Measurements from ENCODE around the gene MEIS1. TPM values are rescaled to one million over a fixed set of nuclear protein-coding genes. Genes with fewer than 3 reads are reported as not detected.

Gene MEIS1
- total RNA-seq, 1 experiment from 2014 or later = 0.28 TPM

GRCh38 chr2:66570471-66570870 lies 135.5 kb downstream of the MEIS1 start:
- H3K4me3 ChIP-seq (ENCODE audit: insufficient read depth, low read depth, low read length) = no peak overlapping the region
- DNase-seq = no peak
- no peaks in the 10 kb centered on the region for H3K36me3 ChIP-seq (replicated peaks; ENCODE audit: control insufficient read depth, insufficient read depth, low read length)
- H3K27me3 ChIP-seq (ENCODE audit: control insufficient read depth, insufficient read depth, low read length) = peaks cover 1% of the 10 kb centered on the region

- no peak overlapping the region for H3K4me3 ChIP-seq (ENCODE audit: insufficient read depth, low read depth, low read length)
- H3K27me3 ChIP-seq (ENCODE audit: control insufficient read depth, insufficient read depth, low read length) = peaks cover 16% of the 10 kb centered on the region
- DNase-seq = no peak
- H3K36me3 ChIP-seq (replicated peaks; ENCODE audit: control insufficient read depth, insufficient read depth, low read length) = no peaks in the 10 kb centered on the region
Observed at GRCh38 chr2:66571918-66572317, 137.0 kb downstream of the MEIS1 start.

GRCh38 chr2:66572391-66572790 lies 137.5 kb downstream of the MEIS1 start:
- no peak for DNase-seq
- Histone ChIP-seq H3K36me3 (replicated peaks; ENCODE audit: control insufficient read depth, insufficient read depth, low read length) (no peaks in the 10 kb centered on the region), H3K4me3 (ENCODE audit: insufficient read depth, low read depth, low read length) (no peak overlapping the region), H3K27me3 (ENCODE audit: control insufficient read depth, insufficient read depth, low read length) (peaks cover 20% of the 10 kb centered on the region)

GRCh38 chr2:66573416-66573815 lies 138.5 kb downstream of the MEIS1 start:
- peaks cover 31% of the 10 kb centered on the region for H3K27me3 ChIP-seq (ENCODE audit: control insufficient read depth, insufficient read depth, low read length)
- DNase-seq = peak; percentile 54
- H3K4me3 ChIP-seq (ENCODE audit: insufficient read depth, low read depth, low read length) = no peak overlapping the region
- no peaks in the 10 kb centered on the region for H3K36me3 ChIP-seq (replicated peaks; ENCODE audit: control insufficient read depth, insufficient read depth, low read length)

GRCh38 chr2:66573821-66574233 lies 138.9 kb downstream of the MEIS1 start:
- peak overlapping the region; percentile 42 for H3K4me3 ChIP-seq (ENCODE audit: insufficient read depth, low read depth, low read length)

GRCh38 chr2:66574701-66575624 lies 140.0 kb downstream of the MEIS1 start:
- peak overlapping the region; percentile 47 for H3K4me3 ChIP-seq (ENCODE audit: insufficient read depth, low read depth, low read length)
- no peaks in the 10 kb centered on the region for H3K36me3 ChIP-seq (replicated peaks; ENCODE audit: control insufficient read depth, insufficient read depth, low read length)
- H3K27me3 ChIP-seq (ENCODE audit: control insufficient read depth, insufficient read depth, low read length) = peaks cover 46% of the 10 kb centered on the region
- DNase-seq = peak; percentile 89

More at GRCh38 chr2:66573821-66574233, 138.9 kb downstream of the MEIS1 start:
- H3K36me3 ChIP-seq (replicated peaks; ENCODE audit: control insufficient read depth, insufficient read depth, low read length) = no peaks in the 10 kb centered on the region
- H3K27me3 ChIP-seq (ENCODE audit: control insufficient read depth, insufficient read depth, low read length) = peaks cover 35% of the 10 kb centered on the region
- DNase-seq = peak; percentile 52

- peak; percentile 79 for DNase-seq
- Histone ChIP-seq H3K27me3 (ENCODE audit: control insufficient read depth, insufficient read depth, low read length) (peaks cover 54% of the 10 kb centered on the region), H3K4me3 (ENCODE audit: insufficient read depth, low read depth, low read length) (peak overlapping the region; percentile 47), H3K36me3 (replicated peaks; ENCODE audit: control insufficient read depth, insufficient read depth, low read length) (no peaks in the 10 kb centered on the region)
Observed at GRCh38 chr2:66575625-66576310, 140.8 kb downstream of the MEIS1 start.

GRCh38 chr2:66576311-66576560 lies 141.3 kb downstream of the MEIS1 start:
- peak overlapping the region; percentile 47 for H3K4me3 ChIP-seq (ENCODE audit: insufficient read depth, low read depth, low read length)
- no peak for DNase-seq
- peaks cover 59% of the 10 kb centered on the region for H3K27me3 ChIP-seq (ENCODE audit: control insufficient read depth, insufficient read depth, low read length)
- H3K36me3 ChIP-seq (replicated peaks; ENCODE audit: control insufficient read depth, insufficient read depth, low read length) = no peaks in the 10 kb centered on the region

GRCh38 chr2:66576561-66577320 lies 141.8 kb downstream of the MEIS1 start:
- Histone ChIP-seq H3K36me3 (replicated peaks; ENCODE audit: control insufficient read depth, insufficient read depth, low read length) (no peaks in the 10 kb centered on the region), H3K4me3 (ENCODE audit: insufficient read depth, low read depth, low read length) (peak overlapping the region; percentile 28), H3K27me3 (ENCODE audit: control insufficient read depth, insufficient read depth, low read length) (peaks cover 64% of the 10 kb centered on the region)
- DNase-seq = peak; percentile 78

GRCh38 chr2:66577321-66578053 lies 142.6 kb downstream of the MEIS1 start:
- Histone ChIP-seq H3K4me3 (ENCODE audit: insufficient read depth, low read depth, low read length) (peak overlapping the region; percentile 28), H3K36me3 (replicated peaks; ENCODE audit: control insufficient read depth, insufficient read depth, low read length) (no peaks in the 10 kb centered on the region), H3K27me3 (ENCODE audit: control insufficient read depth, insufficient read depth, low read length) (peaks cover 71% of the 10 kb centered on the region)
- peak; percentile 85 for DNase-seq

GRCh38 chr2:66578054-66578686 lies 143.2 kb downstream of the MEIS1 start:
- peak; percentile 43 for DNase-seq

GRCh38 chr2:66578687-66579106 lies 143.8 kb downstream of the MEIS1 start:
- no peak for DNase-seq
- Histone ChIP-seq H3K36me3 (replicated peaks; ENCODE audit: control insufficient read depth, insufficient read depth, low read length) (no peaks in the 10 kb centered on the region), H3K4me3 (ENCODE audit: insufficient read depth, low read depth, low read length) (no peak overlapping the region), H3K27me3 (ENCODE audit: control insufficient read depth, insufficient read depth, low read length) (peaks cover 83% of the 10 kb centered on the region)

More at GRCh38 chr2:66578054-66578686, 143.2 kb downstream of the MEIS1 start:
- Histone ChIP-seq H3K4me3 (ENCODE audit: insufficient read depth, low read depth, low read length) (peak overlapping the region; percentile 28; the same call in 1 of the 2 replicates), H3K27me3 (ENCODE audit: control insufficient read depth, insufficient read depth, low read length) (peaks cover 78% of the 10 kb centered on the region), H3K36me3 (replicated peaks; ENCODE audit: control insufficient read depth, insufficient read depth, low read length) (no peaks in the 10 kb centered on the region)

GRCh38 chr2:66579186-66580126 lies 144.5 kb downstream of the MEIS1 start:
- no peaks in the 10 kb centered on the region for H3K36me3 ChIP-seq (replicated peaks; ENCODE audit: control insufficient read depth, insufficient read depth, low read length)
- peaks cover 91% of the 10 kb centered on the region for H3K27me3 ChIP-seq (ENCODE audit: control insufficient read depth, insufficient read depth, low read length)
- DNase-seq = no peak
- H3K4me3 ChIP-seq (ENCODE audit: insufficient read depth, low read depth, low read length) = no peak overlapping the region
